ENCODE measurements around the gene KIF16B.

GRCh38 chr20:16433293-16433580, 140.0 kb downstream of the KIF16B start:
- TF ChIP-seq CTCF (conservative IDR thresholded peaks at IDR 0.05) (no peak), ZFX (IDR thresholded peaks at IDR 0.05) (no peak)

Data from C4-2B (cell line).